MCF 10A (cell line): Measurements from ENCODE around the gene RNF112. TPM values are rescaled to one million over a fixed set of nuclear protein-coding genes. Genes with fewer than 3 reads are reported as not detected.
"Not testable (repeated sequence)": the region's sequence is repeated elsewhere in the genome, so short reads cannot be mapped to it uniquely, and the experiment has no call there.

Source experiments
- BruUV-seq: library from RNA; stranded (reverse); fragments of 400-500 nt; replicated peaks from 2 replicates; lab custom pipeline; 2021; lab: Mats Ljungman, UMichigan
- CTCF ChIA-PET: fragments of 300-600 bp; sonication (Branson Sonifier 250); formaldehyde crosslinking; extraction: SDS; loops from one replicate; lab custom pipeline; 2021; ENCODE audit warnings: antibody characterized with exemption, inconsistent platforms; lab: Yijun Ruan, JAX
- POLR2A ChIA-PET: fragments of 300-600, 350-650 bp; sonication (Branson Sonifier 250); formaldehyde crosslinking; extraction: SDS; loops from one replicate; lab custom pipeline; 2020; ENCODE audit warnings: antibody characterized with exemption, inconsistent platforms; lab: Yijun Ruan, JAX
- DNase-seq: peaks from one replicate; pipeline ENCODE4 v3.0.0-alpha.2; 2018; ENCODE audit not compliant: unreplicated experiment
- H3K27ac Mint-ChIP-seq: one replicate; pipeline ENCODE4 v1.8.0; 2022; ENCODE audit warnings: mild to moderate bottlenecking, low read depth, mixed read lengths; ENCODE audit not compliant: unreplicated experiment
- H3K27me3 Mint-ChIP-seq: one replicate; pipeline ENCODE4 v1.8.0; 2022; ENCODE audit warnings: mixed read lengths; ENCODE audit not compliant: insufficient read depth, unreplicated experiment
- H3K36me3 Mint-ChIP-seq: one replicate; pipeline ENCODE4 v1.8.0; 2022; ENCODE audit warnings: mild to moderate bottlenecking, moderate library complexity, mixed read lengths; ENCODE audit not compliant: insufficient read depth, unreplicated experiment
- H3K4me1 Mint-ChIP-seq: one replicate; pipeline ENCODE4 v1.8.0; 2022; ENCODE audit warnings: mixed read lengths; ENCODE audit not compliant: insufficient read depth, unreplicated experiment
- H3K4me3 Mint-ChIP-seq: one replicate; pipeline ENCODE4 v1.8.0; 2022; ENCODE audit warnings: mild to moderate bottlenecking, moderate library complexity, mixed read lengths; ENCODE audit not compliant: unreplicated experiment
- H3K9me3 Mint-ChIP-seq: one replicate; pipeline ENCODE4 v1.8.0; 2022; ENCODE audit warnings: mixed read lengths; ENCODE audit not compliant: unreplicated experiment
- intact Hi-C: fragments of 100-400 bp; cut with micrococcal nuclease; formaldehyde crosslinking; loops from 2 replicates; pipeline ENCODE4 v1.14.1; 2022
- total RNA-seq: library from RNA; stranded (reverse); gene quantifications from 2 replicates; pipeline ENCODE4 v1.2.3, GENCODE V29; 2022
- TF ChIP-seq, protein P1 (sequence below): fragments of 200-600 bp; IDR thresholded peaks from one replicate; pipeline ENCODE4 v1.8.0; 2022; ENCODE audit warnings: antibody characterized with exemption, mild to moderate bottlenecking; ENCODE audit not compliant: unreplicated experiment

The RNF112 gene
- total RNA-seq, 1 experiment from 2014 or later = not detected

DNA sequence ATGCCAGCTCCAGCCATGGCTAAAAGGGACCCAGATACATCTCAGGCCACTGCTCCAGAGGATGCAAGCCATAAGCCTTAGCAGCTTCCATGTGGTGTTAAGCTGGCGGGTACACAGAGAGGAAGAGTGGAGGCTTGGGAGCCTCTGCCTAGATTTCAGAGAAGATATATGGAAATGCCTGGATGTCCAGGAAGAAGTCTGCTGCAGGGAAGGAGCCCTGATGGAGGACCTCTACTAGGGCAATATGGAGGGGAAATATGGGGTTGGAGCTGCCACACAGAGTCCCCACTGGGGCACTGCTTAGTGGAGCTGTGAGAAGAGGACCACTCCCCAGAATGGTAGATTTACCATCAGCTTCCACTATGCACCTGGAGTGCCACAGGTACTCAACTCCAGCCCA, 32.1 kb downstream of the RNF112 start:
- H3K4me3 Mint-ChIP-seq = no peak overlapping the region
- no peak for DNase-seq
- no peak overlapping the region for H3K27ac Mint-ChIP-seq
- ChIA-PET POLR2A (interaction anchor here (0.6 to 1.3 kb wide), 2 partner anchors 81 to 160 kb away, joined by 3 to 5 read pairs; partner anchors contain the start of gene B9D1), CTCF (interaction anchor here (0.6 to 1.1 kb wide), 2 partner anchors 36 to 80 kb away, joined by 4 to 5 read pairs; no protein-coding TSS in a partner anchor)
- no TSS peak for BruUV-seq
- no peaks in the 10 kb centered on the region for H3K9me3 Mint-ChIP-seq
- H3K36me3 Mint-ChIP-seq = no peaks in the 10 kb centered on the region
- H3K27me3 Mint-ChIP-seq = no peaks in the 10 kb centered on the region
- intact Hi-C loops = no loop called here
- H3K4me1 Mint-ChIP-seq = peaks cover 14% of the 10 kb centered on the region
- TF ChIP-seq, protein P1, sequence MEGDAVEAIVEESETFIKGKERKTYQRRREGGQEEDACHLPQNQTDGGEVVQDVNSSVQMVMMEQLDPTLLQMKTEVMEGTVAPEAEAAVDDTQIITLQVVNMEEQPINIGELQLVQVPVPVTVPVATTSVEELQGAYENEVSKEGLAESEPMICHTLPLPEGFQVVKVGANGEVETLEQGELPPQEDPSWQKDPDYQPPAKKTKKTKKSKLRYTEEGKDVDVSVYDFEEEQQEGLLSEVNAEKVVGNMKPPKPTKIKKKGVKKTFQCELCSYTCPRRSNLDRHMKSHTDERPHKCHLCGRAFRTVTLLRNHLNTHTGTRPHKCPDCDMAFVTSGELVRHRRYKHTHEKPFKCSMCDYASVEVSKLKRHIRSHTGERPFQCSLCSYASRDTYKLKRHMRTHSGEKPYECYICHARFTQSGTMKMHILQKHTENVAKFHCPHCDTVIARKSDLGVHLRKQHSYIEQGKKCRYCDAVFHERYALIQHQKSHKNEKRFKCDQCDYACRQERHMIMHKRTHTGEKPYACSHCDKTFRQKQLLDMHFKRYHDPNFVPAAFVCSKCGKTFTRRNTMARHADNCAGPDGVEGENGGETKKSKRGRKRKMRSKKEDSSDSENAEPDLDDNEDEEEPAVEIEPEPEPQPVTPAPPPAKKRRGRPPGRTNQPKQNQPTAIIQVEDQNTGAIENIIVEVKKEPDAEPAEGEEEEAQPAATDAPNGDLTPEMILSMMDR = no peak

DNA sequence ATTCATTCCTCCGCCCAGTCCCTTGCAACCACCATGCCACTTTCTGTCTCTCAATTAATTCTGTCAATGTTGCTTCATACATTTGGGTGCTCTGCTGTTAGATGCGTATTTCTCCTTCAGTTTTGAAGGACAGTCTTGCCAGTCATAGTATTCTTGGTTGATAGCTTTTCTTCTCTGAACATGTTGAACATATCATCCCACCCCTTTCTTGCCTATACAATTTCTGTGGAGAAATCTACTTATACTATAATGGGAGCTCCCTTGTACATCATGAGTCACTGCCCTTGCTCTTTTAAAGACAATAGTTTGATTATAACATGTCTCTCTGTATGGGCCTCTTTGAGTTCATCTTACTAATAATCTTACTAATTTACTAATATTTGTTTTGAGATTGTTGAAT, 34.1 kb downstream of the RNF112 start:
- BruUV-seq = no TSS peak
- no peaks in the 10 kb centered on the region for H3K9me3 Mint-ChIP-seq
- H3K36me3 Mint-ChIP-seq = no peaks in the 10 kb centered on the region
- H3K27me3 Mint-ChIP-seq = no peaks in the 10 kb centered on the region
- no peak overlapping the region for H3K27ac Mint-ChIP-seq
- no peak overlapping the region for H3K4me3 Mint-ChIP-seq
- ChIA-PET CTCF (interaction anchor here (0.7 to 6.4 kb wide), 2 partner anchors 69 to 79 kb away, joined by 3 to 147 read pairs; partner anchors contain the start of gene B9D1), POLR2A (interaction anchor here (1.3 kb wide), 1 partner anchor 68 kb away, joined by 4 read pairs; no protein-coding TSS in a partner anchor)
- H3K4me1 Mint-ChIP-seq = peaks cover 27% of the 10 kb centered on the region
- no peak for DNase-seq
- TF ChIP-seq, protein P1 = no peak
- intact Hi-C loops = loop anchor here (5.0 kb wide), 2 partner anchors 68 to 322 kb away; partner anchors contain the start of gene MAPK7

DNA sequence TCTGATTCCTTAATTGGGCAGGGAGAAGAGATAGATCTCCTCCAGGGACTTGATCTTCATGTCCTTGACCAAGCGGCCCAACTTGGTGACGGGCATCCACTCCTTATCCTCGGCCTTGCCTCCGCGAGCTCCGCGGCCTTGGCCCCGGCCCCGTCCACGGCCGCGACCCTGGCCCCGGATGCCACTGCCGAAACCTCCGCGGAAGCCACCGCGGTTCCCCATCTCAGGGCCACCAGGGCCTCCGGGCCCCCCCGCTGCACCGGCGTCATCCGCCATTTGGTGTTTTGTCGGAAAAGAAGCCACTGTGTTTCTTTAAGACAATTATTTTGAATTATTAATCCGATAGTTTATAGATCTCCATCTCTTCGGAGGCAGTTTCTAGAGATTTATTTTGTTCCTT, 35.5 kb downstream of the RNF112 start:
- H3K4me1 Mint-ChIP-seq = peaks cover 27% of the 10 kb centered on the region
- not testable (repeated sequence) for BruUV-seq, H3K9me3 Mint-ChIP-seq, H3K27me3 Mint-ChIP-seq, H3K36me3 Mint-ChIP-seq, H3K4me3 Mint-ChIP-seq, DNase-seq
- H3K27ac Mint-ChIP-seq = peak overlapping the region; percentile 93
- CTCF ChIA-PET = interaction anchor here (0.6 to 6.4 kb wide), 24 partner anchors 9 to 1486 kb away, joined by 3 to 147 read pairs (median 4); partner anchors contain the start of genes B9D1, MAPK7 and MFAP4
- intact Hi-C loops = loop anchor here (5.0 kb wide), 2 partner anchors 69 to 321 kb away; partner anchors contain the start of gene MAPK7
- POLR2A ChIA-PET = interaction anchor here (0.7 to 3.7 kb wide), 6 partner anchors 10 to 202 kb away, joined by 3 to 61 read pairs (median 12); partner anchors contain the start of genes ALDH3A2, B9D1 and MAPK7

DNA sequence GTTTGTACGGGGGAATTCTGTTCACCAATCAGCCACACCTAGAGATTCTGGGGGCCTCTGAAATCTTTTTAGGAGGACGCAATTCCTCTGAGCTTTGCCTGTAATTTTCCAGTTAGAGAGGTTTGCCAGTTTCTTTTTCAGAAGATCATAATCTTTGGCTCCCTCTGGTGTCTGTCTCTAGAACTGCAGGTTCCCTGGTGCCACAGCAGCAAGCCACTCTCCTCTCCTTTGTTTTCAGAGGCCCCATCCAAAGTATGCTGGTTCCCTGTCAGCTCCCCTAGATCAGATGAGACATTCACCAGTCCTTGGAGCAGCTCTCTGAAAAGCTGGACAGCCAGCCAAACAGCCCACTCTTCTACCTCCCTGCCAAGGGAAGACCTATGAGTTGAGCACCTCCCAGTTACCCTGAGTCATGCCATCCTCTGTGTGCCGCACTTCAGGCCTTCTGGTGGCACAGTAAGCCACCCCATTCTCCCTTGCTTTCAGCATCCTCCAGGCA, 36.1 kb downstream of the RNF112 start:
- ChIA-PET CTCF (interaction anchor here (0.5 to 6.4 kb wide), 32 partner anchors 9 to 1487 kb away, joined by 3 to 147 read pairs (median 4); partner anchors contain the start of genes B9D1, MAPK7 and MFAP4), POLR2A (interaction anchor here (0.7 to 3.7 kb wide), 9 partner anchors 9 to 218 kb away, joined by 3 to 61 read pairs (median 3); partner anchors contain the start of genes ALDH3A2, B9D1 and MAPK7)
- no peaks in the 10 kb centered on the region for H3K27me3 Mint-ChIP-seq
- H3K9me3 Mint-ChIP-seq = no peaks in the 10 kb centered on the region
- no peak overlapping the region for H3K4me3 Mint-ChIP-seq
- no peaks in the 10 kb centered on the region for H3K36me3 Mint-ChIP-seq
- intact Hi-C loops = loop anchor here (1.0 to 5.0 kb wide), 3 partner anchors 70 to 320 kb away; partner anchors contain the start of genes B9D1 and MAPK7
- H3K27ac Mint-ChIP-seq = peak overlapping the region; percentile 93
- DNase-seq = peak; percentile 73
- H3K4me1 Mint-ChIP-seq = peaks cover 27% of the 10 kb centered on the region
- no TSS peak for BruUV-seq
- TF ChIP-seq, protein P1 = peak; percentile 88
